Brain pericyte (primary cell): Measurements from ENCODE around the gene PRPSAP1.
A peak's percentile ranks its signal among the peaks of the same experiment; 100 is the strongest.

Experiments used
- DNase-seq: peaks from one replicate; pipeline ENCODE4 v3.0.0-alpha.2; 2012; ENCODE audit warnings: low read depth, low spot score

The PRPSAP1 gene

DNA sequence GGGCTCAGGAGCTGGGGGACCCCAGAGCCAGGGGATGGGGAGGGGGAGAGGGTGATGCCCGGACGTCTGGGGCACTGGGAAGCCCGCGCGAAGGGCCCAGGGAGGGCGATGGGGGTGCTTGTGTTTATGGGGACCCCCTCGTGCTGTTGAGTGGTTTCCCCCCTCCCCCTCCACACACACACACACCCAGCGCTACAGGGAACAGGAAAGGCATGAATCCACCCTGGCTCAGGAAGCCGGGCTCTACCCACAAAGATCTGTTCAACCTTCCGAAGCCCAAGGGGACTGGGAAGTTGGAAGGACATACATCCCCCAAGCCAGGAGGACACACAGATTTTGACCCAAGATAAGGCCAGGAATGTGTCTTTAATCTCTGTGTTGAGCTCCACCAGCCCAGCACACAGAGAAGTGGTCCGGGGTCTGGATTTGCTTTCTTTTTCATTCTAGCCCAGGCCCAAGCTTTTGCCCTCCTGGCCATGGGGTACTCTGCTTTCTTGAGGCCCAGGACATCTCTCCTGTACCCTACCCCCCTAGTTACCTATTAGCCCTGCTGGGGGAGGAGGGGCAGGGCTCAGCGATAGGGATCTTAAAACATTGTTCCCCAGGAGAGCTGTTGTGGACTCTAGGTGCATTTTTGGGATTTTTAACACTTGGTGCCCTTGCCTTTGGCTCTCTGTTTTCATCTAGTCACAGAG lies 87.3 kb downstream of the PRPSAP1 start:
- no peak for DNase-seq

DNA sequence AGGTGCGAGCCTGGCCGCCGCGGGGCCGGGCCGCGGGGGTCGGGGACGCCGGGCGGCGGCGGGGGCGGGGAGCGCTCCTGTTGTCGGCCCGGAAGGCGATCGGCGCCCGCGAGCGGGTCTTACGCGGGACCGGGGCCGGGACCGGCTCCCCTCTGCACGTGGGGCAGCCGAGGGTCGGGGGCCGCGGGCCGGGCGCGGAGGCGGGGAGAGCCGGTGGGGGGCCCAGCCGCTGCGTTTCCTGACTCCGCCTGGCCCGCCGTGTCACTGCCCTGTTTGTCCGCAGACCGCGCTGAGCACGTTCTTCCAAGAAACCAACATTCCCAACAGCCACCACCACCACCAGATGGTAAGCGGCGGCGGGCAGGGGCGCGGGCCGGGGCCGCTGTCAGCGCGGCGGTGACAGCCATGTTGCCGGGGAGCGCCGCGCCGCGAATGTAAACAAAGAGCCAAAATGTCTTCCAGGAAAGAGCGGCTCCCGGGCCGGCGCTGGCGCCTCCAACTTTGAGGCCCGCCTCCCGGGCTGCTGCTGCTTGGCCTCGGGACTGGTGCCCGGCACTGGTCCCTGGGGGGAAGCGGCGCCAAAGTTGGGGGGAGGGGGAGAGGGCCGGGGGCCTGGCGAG lies 88.0 kb downstream of the PRPSAP1 start:
- DNase-seq, result no peak

DNA sequence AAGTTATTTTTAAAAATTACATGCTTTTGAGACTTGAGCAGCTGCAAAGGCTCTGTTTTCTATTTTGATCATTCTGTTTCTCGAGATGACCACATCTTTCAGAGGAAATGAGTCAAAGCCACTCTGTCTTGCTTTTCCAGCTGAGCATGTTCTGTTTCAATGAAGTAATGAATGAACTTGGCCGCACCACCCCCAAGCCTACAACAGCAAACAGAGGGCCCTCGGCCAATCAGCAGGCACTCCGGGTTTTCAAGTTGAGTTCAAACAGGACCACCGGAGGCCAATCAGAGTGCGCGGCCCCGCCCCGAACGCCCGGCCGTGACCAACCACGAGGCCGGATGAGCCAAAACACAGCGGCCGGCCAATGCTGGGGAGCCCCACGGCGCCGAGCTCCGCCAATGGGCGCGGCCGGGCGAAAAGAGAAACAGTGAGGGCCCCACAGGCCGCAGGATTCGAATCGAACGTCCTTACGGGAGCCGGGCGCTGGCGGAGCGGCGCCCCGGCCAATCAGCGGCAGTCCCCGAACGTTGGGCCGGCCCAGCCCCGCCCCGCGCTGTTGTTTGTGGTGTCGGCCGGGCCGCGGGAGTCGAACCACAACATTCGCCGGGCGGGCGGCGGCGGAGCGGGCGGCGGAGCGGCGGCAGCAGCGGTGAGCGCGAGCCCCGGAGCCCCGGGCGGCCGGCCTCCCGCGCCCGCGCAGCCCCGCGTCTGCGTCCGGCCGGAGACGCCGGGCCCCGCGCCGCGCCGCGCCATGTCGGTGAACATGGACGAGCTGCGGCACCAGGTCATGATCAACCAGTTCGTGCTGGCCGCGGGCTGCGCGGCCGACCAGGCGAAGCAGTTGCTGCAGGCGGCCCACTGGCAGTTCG lies 88.7 kb downstream of the PRPSAP1 start, which contains the start of gene UBALD2:
Gene UBALD2 (plus strand): TSS at position 594 of the 869 bp plus-strand sequence. CDS start 158 bp downstream, at position 752.
- peak; percentile 98 for DNase-seq

DNA sequence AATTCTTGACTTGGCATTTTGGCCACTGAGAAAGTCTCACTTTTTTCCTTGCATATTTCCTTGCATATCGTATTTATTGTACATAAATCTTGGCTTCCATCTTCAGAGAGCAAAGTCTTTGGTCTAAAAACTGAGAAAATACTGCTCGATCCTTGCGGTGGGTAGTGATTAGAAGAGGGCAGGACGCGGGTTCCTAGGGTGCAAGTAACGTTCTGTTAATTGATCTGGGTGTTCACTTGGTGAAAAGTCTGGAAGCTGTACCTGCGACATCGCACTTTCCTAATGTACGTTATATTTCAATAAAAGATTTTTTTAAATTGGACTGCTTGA lies 89.3 kb downstream of the PRPSAP1 start:
- no peak for DNase-seq

DNA sequence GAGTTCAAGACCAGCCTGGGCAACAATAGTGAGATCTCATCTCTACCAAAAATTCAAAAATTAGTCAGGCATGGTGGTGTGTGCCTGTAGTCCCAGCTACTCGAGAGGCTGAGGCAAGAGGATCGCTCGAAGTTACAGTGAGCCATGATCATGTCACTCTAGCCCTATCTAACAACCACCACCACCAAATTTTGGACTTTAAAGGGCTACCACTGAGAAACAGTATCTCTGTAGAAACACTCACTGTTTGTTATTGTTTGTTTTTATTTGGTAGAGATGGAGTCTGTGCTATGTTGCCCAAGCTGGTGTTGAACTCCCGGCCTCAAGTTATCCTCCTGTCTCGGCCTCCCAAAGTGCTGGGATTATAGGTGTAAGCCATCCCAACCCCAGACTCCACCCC lies 89.8 kb downstream of the PRPSAP1 start:
- no peak for DNase-seq

DNA sequence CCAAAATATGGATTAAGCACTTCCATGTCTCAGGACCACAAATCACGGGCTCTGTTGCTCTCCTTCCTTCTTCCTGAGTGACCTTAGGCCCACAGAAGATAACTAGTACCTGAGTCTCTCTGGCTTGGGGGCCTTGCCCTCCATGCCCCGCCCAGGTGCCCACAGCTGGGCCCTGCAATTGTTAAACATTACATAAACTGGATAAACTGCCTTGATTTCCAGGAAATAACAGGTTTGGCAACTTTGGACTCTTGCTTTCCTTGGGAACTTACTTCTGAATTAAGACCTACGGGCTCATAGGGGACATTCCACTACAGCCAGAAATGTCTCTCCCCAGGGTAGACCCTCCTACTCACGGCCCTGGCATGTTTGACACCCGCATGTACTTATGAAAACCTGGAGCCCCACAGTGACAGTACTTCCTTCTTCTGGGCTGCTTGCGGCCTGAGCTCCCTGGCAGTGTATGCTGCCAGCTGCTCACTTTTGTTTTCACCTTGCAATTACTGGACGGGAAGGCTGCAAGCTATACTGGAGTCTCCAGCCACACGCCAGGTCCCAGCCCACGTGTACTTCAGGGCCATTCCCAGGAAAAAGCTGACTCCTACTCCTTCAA lies 90.9 kb downstream of the PRPSAP1 start:
- DNase-seq, result no peak

DNA sequence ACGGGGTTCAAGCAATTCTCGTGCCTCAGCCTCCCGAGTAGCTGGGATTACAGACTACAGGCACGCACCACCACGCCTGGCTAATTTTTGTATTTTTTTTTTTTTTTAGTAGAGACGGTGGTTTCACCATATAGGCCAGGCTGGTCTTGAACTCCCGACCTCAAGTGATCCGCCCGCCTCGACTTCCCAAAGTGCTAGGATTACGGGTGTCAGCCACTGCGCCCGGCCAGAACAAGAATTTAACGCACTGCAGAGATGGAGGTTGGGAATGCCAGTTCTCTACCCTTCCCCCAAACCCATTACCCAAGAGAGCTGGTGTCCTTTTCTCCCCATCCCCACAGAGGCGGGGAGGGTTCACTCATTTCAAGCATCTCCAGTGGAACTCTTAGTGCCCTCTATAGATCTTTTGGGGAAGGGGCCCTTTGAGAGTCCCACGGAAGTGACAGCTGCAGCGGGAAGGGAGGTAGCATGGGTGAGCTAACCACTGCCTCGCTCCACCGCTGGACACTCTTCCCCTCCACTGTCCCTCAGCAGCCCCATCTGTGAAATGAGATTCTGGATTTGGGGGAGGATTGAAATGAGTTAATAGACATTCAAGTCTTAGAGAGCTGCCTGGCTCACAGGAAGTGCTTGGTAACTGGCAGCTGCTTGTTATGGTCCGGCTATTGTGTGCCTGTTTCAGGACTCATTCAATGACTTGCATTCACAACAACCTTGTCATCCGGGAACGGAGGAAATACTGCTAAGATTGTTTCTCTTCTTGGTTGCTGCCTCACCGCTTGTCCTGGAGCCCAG lies 92.1 kb downstream of the PRPSAP1 start:
- DNase-seq, result no peak

DNA sequence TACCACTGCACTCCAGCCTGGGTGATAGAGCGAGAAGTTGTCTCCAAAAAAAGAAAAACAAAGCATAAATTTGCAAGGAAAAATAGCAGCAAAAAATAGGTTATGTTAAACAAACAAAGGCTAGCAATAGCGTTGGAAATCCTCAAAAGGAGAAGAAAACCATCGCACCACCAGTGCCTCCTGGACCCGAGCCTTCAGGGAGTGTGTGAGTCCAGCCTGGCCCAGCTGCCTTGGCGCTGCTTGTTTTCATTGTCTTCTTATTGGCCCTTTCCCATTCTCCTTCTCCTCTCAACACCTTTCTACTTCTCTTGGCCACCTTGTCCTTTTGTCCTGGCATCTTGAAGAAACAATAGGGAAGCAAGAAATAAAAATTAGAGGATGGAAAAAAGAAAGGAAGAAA lies 93.0 kb downstream of the PRPSAP1 start:
- no peak for DNase-seq

DNA sequence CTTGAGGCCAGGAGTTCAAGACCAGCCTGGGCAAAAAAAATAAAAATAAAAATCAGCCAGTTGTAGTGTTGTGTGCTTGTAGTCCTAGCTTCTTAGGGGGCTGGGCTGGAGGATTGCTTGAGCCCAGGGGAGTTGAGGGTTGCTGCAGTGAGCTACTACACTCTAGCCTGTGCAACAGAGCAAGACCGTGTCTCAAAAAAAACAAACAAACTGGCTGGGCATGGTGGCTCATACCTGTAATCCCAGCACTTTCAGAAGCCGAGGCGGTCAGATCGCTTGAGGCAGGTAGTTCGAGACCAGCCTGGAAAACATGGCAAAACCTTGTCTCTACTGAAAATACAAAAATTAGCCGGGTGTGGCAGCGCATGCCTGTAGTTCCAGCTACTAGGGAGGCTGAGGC lies 93.5 kb downstream of the PRPSAP1 start:
- no peak for DNase-seq
